IPS-20b (cell line): ENCODE results near the gene CDR2L.
"Not testable (repeated sequence)": the region's sequence is repeated elsewhere in the genome, so short reads cannot be mapped to it uniquely, and the experiment has no call there.

Experiments used
- H3K27ac ChIP-seq: one replicate; pipeline ENCODE4 v1.5.1; 2013; ENCODE audit warnings: low read length
- H3K27me3 ChIP-seq: 2 replicates; pipeline ENCODE4 v1.6.1; 2013; ENCODE audit warnings: mild to moderate bottlenecking, low read length, inconsistent platforms; ENCODE audit not compliant: insufficient read depth
- H3K36me3 ChIP-seq: 2 replicates; pipeline ENCODE4 v1.6.1; 2013; ENCODE audit warnings: low read depth, mild to moderate bottlenecking, inconsistent platforms, low read length, moderate library complexity; ENCODE audit not compliant: insufficient read depth
- H3K4me1 ChIP-seq: 2 replicates; pipeline ENCODE4 v1.6.1; 2013; ENCODE audit warnings: mild to moderate bottlenecking, control low read depth, inconsistent platforms, low read length, moderate library complexity; ENCODE audit not compliant: insufficient read depth
- H3K4me3 ChIP-seq: 2 replicates; pipeline ENCODE4 v1.5.1; 2013; ENCODE audit warnings: mild to moderate bottlenecking, low read length, inconsistent platforms
- H3K9ac ChIP-seq: 2 replicates; pipeline ENCODE4 v1.6.1; 2013; ENCODE audit warnings: low read depth, mild to moderate bottlenecking, inconsistent platforms, low read length, moderate library complexity
- H3K9me3 ChIP-seq: 2 replicates; pipeline ENCODE4 v1.6.1; 2013; ENCODE audit warnings: mild to moderate bottlenecking, low read depth, low read length, inconsistent platforms; ENCODE audit not compliant: insufficient read depth

The CDR2L gene

GRCh38 chr17:75005291-75005690 lies 17.9 kb downstream of the CDR2L start:
- Histone ChIP-seq H3K27ac (no peak overlapping the region), H3K36me3 (peaks cover 27% of the 10 kb centered on the region), H3K9me3 (no peaks in the 10 kb centered on the region), H3K4me3 (no peak overlapping the region), H3K27me3 (no peaks in the 10 kb centered on the region), H3K9ac (no peak overlapping the region), H3K4me1 (no peaks in the 10 kb centered on the region)

DNA sequence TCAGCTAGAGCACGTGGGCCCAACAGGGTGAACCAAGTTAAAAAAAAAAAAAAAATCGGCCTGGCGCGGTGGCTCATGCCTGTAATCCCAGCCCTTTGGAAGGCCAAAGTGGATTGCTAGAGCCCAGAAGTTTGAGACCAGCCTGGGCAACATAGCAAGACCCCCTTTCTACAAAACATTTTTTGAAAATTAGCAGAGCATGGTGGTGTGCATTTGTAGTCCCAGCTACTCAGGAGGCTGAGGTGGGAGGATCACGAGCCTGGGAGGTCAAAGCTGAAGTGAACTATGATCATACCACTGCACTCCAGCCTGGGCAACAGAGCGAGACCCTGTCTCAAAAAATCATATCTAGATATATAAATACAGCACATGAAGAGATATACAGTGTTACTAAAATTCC lies 18.7 kb downstream of the CDR2L start:
- not testable (repeated sequence) for H3K4me1 ChIP-seq, H3K9ac ChIP-seq, H3K9me3 ChIP-seq, H3K27me3 ChIP-seq, H3K27ac ChIP-seq, H3K4me3 ChIP-seq
- H3K36me3 ChIP-seq: peaks cover 27% of the 10 kb centered on the region

GRCh38 chr17:75006653-75007052 lies 19.2 kb downstream of the CDR2L start:
- H3K9ac ChIP-seq: no peak overlapping the region
- no peak overlapping the region for H3K4me3 ChIP-seq
- no peak overlapping the region for H3K27ac ChIP-seq
- peaks cover 24% of the 10 kb centered on the region for H3K36me3 ChIP-seq
- H3K9me3 ChIP-seq: no peaks in the 10 kb centered on the region
- H3K4me1 ChIP-seq: peaks cover 1% of the 10 kb centered on the region
- no peaks in the 10 kb centered on the region for H3K27me3 ChIP-seq

GRCh38 chr17:75008373-75008772 lies 20.9 kb downstream of the CDR2L start:
- H3K4me3 ChIP-seq: no peak overlapping the region
- no peak overlapping the region for H3K9ac ChIP-seq
- no peaks in the 10 kb centered on the region for H3K9me3 ChIP-seq
- H3K4me1 ChIP-seq: peaks cover 8% of the 10 kb centered on the region
- no peak overlapping the region for H3K27ac ChIP-seq
- H3K27me3 ChIP-seq: no peaks in the 10 kb centered on the region
- peaks cover 7% of the 10 kb centered on the region for H3K36me3 ChIP-seq

GRCh38 chr17:75009139-75009724 lies 21.8 kb downstream of the CDR2L start:
- 0 out of 2 replicates have a peak, but pooled peaks cover 5% of the 10 kb centered on the region for H3K36me3 ChIP-seq
- H3K4me3 ChIP-seq: no peak overlapping the region
- H3K9ac ChIP-seq: no peak overlapping the region
- no peaks in the 10 kb centered on the region for H3K27me3 ChIP-seq
- H3K9me3 ChIP-seq: no peaks in the 10 kb centered on the region
- peaks cover 13% of the 10 kb centered on the region for H3K4me1 ChIP-seq
- H3K27ac ChIP-seq: no peak overlapping the region

DNA sequence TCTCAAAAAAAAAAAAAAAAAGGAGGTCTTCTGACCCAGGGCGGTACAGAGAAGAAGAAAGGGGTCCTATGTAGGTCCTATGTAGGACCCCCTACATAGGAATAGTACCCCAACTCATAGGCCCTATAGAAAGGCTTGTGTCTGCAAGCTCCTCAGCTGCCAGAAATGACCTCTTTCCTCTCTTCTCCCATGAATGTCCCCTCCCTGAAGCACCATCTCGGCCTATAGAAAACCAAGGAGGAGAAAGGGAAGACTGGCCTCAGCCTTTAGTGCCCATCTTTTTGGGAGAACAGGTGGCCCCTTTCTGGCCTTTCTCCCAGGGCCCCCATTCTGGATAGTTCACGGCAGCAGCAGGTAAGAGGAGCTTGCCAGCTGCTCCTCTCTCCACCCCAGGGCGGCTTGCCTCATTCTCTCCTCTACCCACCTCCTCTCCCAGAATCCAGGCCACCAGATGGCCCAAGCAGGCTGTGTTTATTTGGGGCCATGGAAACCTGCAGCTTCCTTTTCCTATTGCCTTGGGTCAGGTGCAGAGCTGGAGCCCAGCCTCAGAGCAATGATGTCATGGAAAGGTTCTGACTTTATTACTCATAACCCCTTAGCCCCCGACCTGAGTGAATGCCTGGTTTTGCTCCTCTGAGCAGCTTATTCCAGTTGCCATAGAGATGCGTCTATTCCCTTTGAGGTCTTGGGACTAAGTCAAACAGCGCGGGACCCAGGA lies 23.4 kb downstream of the CDR2L start:
- Histone ChIP-seq H3K4me1 (peaks cover 13% of the 10 kb centered on the region), H3K27ac (no peak overlapping the region), H3K4me3 (no peak overlapping the region), H3K36me3 (no peaks in the 10 kb centered on the region), H3K9me3 (no peaks in the 10 kb centered on the region), H3K9ac (peak overlapping the region; percentile 96; the same call in 1 of the 2 replicates), H3K27me3 (no peaks in the 10 kb centered on the region)

DNA sequence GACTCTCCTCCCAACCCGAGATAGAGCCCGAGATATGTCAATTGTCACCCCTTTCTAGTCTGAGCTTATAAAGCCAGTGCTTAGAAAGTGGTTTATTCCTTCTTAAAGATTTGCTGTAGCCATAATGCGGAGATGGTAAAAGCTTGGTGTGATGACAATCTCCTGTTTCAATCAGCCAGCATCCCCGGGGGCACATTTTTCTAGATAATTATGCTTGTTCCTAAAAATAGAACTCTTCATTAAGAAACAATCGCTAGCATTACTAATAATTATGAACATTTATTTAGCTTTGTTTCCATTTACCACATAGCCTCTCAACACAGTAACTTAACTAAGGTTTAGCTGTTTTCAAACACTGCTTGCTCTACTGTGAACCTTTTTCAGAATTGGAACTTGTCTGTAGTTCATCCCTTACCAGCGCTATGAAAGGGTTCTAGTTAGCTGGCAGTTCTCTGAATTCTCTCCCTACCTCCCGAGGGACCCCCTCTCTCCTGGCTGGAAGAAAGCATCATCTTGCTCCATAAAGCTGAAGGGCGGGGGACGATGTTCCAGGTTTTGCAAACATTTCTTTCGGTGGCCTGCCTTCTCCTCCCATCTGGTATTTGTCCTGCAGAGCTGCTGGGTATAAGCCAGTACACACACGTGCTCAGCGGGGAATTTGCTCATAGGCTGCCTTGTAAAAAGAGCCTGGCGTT lies 24.1 kb downstream of the CDR2L start:
- Histone ChIP-seq H3K27ac (peak overlapping the region; percentile 96), H3K27me3 (no peaks in the 10 kb centered on the region), H3K4me3 (peak overlapping the region; percentile 95), H3K9ac (peak overlapping the region; percentile 96; the same call in 1 of the 2 replicates), H3K36me3 (peaks cover 3% of the 10 kb centered on the region), H3K9me3 (no peaks in the 10 kb centered on the region), H3K4me1 (peaks cover 13% of the 10 kb centered on the region)

- Histone ChIP-seq H3K4me3 (peak overlapping the region; percentile 95), H3K36me3 (peaks cover 8% of the 10 kb centered on the region), H3K9me3 (no peaks in the 10 kb centered on the region), H3K9ac (peak overlapping the region; percentile 96; the same call in 1 of the 2 replicates), H3K27ac (peak overlapping the region; percentile 96), H3K4me1 (peaks cover 13% of the 10 kb centered on the region), H3K27me3 (no peaks in the 10 kb centered on the region)
These were observed 24.6 kb downstream of the CDR2L start for GRCh38 chr17:75012096-75012345.

DNA sequence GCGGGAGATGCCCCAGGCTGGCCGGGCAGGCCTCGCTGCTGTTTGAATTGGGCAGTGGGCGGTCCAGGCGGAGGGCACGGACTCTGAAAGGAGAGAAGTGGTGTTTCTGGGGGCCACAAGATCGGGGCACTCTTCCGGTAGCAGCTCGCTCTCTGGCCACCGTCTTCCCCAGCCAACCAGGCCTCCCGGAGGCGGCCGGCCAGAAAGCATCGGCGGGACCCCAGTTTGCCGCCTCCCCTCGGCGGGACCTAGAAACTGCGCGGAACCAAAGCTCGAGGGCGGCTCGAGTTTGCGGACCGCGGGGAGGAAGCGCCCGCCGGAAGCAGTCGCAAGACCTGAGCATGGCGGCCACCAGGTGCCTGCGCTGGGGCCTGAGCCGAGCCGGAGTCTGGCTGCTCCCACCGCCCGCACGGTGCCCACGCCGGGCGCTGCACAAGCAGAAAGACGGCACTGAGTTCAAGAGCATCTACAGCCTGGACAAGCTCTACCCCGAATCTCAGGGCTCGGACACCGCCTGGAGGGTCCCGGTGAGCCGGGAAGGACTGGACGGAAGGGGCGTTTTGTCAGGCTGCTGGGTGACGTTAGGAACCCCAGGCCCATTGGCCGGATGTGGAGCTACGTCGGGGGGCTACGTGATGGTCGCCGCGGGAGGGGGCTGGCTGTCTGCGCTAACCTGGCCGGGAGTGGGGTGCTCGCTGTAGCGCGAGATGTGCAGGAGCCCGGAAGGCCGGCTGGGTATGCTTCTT lies 25.1 kb downstream of the CDR2L start, which contains the start of gene MRPL58:
MRPL58 (plus strand) TSS at position 325 of the 746 bp plus-strand sequence; CDS start at position 342, 17 bp downstream.
- peak within 1 kb of the TSS; percentile 95 for H3K4me3 ChIP-seq
- H3K9ac ChIP-seq: peak within 1 kb of the TSS; percentile 96
- peaks cover 11% of the 10 kb centered on the region for H3K36me3 ChIP-seq
- H3K27ac ChIP-seq: peak within 1 kb of the TSS; percentile 96
- H3K27me3 ChIP-seq: no peaks in the 10 kb centered on the region
- H3K9me3 ChIP-seq: no peaks in the 10 kb centered on the region
- peaks cover 13% of the 10 kb centered on the region for H3K4me1 ChIP-seq

DNA sequence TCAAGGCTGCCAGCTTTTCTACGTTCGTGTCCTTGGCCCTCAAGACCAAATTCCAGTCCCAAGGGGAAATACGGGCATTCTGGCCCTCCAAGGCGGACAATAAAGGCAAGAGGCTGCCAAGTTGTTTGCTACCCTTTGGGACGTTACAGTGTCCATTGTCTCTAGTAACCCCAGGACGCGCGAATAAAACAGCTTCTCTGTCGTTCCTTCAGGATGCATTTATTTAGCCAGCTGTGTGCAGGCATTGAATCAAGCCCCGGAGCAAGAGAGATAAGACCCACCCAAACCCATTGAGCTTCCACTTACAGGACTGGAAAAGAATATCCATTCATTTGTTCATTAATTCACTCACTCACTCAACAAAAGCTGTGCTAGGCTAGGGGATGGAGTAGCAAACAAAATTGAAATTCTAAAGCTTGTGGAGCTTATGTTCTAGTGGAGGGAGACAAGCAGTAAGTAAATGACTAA lies 25.7 kb downstream of the CDR2L start:
- Histone ChIP-seq H3K9me3 (no peaks in the 10 kb centered on the region), H3K4me1 (peaks cover 13% of the 10 kb centered on the region), H3K36me3 (peaks cover 11% of the 10 kb centered on the region), H3K27me3 (no peaks in the 10 kb centered on the region), H3K4me3 (peak overlapping the region; percentile 95), H3K27ac (peak overlapping the region; percentile 60), H3K9ac (peak overlapping the region; percentile 93)

DNA sequence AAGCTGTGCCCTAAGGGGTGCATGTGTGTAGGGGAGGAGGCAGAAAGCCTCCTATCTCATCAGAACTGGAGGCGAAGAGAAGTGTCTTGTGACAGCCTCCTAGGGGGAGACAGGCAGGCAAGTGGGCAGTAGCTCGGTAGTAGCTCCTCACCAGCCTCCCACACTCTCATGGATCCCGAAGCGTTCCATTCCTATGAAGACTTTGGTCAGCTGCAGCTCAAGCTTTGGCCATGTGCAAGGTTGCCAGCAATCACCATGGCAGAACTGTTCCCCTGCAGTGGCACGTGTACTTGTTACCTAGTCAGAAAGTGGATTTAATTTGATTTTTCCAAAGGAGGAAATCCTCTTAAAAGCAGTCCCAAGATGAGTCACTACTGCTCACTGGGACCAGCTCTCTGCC lies 31.7 kb downstream of the CDR2L start:
- Histone ChIP-seq H3K9ac (no peak overlapping the region), H3K4me3 (no peak overlapping the region), H3K9me3 (no peaks in the 10 kb centered on the region), H3K27me3 (no peaks in the 10 kb centered on the region), H3K36me3 (peaks cover 49% of the 10 kb centered on the region), H3K27ac (no peak overlapping the region), H3K4me1 (no peaks in the 10 kb centered on the region)
